ENCODE results near the gene CDH23.
A peak's percentile ranks its signal among the peaks of the same experiment; 100 is the strongest.

Gene CDH23

DNA sequence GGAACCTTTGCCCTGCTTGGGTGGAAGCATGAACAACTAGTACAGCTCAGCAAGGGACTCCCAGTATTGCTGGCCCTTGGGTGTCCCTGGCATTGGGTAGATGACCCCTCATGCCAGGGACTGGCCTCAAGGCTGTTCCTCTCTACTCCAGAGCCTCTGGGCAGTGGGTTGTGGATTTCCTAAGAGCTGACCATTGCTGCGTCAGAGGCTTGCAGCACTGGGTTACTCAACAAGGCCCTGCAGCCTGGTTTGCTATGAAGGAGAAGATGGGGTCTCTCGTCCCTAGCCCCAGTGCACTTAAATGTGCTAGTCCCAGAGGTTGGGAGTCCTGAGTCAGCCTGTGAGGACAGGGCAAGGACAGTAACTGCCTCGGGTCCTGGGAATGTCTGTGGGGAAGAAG lies 374.1 kb downstream of the CDH23 start:
- H3K27me3 ChIP-seq (ENCODE audit: control insufficient read depth, insufficient read depth, low read length), result no peaks in the 10 kb centered on the region
- peaks cover 3% of the 10 kb centered on the region for H3K4me1 ChIP-seq
- H3K27ac ChIP-seq, result peak overlapping the region; percentile 37
- H3K36me3 ChIP-seq (ENCODE audit: control insufficient read depth, insufficient read depth, low read length), result no peaks in the 10 kb centered on the region
- no peak overlapping the region for H3K9ac ChIP-seq
- H3K79me2 ChIP-seq, result peaks cover 3% of the 10 kb centered on the region
- H3K4me2 ChIP-seq (ENCODE audit: low read length), result no peak overlapping the region
- TF ChIP-seq, protein P1, sequence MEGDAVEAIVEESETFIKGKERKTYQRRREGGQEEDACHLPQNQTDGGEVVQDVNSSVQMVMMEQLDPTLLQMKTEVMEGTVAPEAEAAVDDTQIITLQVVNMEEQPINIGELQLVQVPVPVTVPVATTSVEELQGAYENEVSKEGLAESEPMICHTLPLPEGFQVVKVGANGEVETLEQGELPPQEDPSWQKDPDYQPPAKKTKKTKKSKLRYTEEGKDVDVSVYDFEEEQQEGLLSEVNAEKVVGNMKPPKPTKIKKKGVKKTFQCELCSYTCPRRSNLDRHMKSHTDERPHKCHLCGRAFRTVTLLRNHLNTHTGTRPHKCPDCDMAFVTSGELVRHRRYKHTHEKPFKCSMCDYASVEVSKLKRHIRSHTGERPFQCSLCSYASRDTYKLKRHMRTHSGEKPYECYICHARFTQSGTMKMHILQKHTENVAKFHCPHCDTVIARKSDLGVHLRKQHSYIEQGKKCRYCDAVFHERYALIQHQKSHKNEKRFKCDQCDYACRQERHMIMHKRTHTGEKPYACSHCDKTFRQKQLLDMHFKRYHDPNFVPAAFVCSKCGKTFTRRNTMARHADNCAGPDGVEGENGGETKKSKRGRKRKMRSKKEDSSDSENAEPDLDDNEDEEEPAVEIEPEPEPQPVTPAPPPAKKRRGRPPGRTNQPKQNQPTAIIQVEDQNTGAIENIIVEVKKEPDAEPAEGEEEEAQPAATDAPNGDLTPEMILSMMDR (IDR thresholded peaks at IDR 0.05), result no peak
- H3K9me3 ChIP-seq (ENCODE audit: control insufficient read depth, low read length), result no peaks in the 10 kb centered on the region
- no peak overlapping the region for H3K4me3 ChIP-seq (ENCODE audit: low read depth, low read length)
- no peak overlapping the region for H2AFZ ChIP-seq

DNA sequence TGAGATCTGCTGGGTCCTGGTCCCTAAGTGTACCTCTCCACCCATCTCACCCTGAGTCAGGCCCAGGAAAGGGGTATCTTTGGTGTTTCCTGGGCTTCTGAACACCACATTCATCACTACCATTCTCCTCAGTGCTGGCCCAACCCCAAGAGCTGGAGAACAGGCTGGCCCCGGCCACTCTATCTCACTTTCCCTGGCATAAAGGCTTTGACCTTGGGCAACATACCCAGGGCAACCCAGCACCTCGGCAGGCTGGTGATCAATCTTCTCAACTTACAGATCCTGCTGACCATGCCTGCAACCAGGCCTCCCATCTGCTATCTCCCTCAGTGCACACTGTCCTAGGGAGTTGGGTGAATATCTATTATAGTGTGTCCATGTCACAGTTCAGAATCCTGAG lies 374.5 kb downstream of the CDH23 start:
- H3K27ac ChIP-seq, result peak overlapping the region; percentile 37
- H3K9me3 ChIP-seq (ENCODE audit: control insufficient read depth, low read length), result no peaks in the 10 kb centered on the region
- H2AFZ ChIP-seq, result no peak overlapping the region
- H3K36me3 ChIP-seq (ENCODE audit: control insufficient read depth, insufficient read depth, low read length), result no peaks in the 10 kb centered on the region
- no peaks in the 10 kb centered on the region for H3K27me3 ChIP-seq (ENCODE audit: control insufficient read depth, insufficient read depth, low read length)
- H3K4me2 ChIP-seq (ENCODE audit: low read length), result no peak overlapping the region
- peaks cover 3% of the 10 kb centered on the region for H3K4me1 ChIP-seq
- H3K9ac ChIP-seq, result no peak overlapping the region
- TF ChIP-seq, protein P1 (IDR thresholded peaks at IDR 0.05), result no peak
- H3K79me2 ChIP-seq, result peaks cover 3% of the 10 kb centered on the region
- no peak overlapping the region for H3K4me3 ChIP-seq (ENCODE audit: low read depth, low read length)

DNA sequence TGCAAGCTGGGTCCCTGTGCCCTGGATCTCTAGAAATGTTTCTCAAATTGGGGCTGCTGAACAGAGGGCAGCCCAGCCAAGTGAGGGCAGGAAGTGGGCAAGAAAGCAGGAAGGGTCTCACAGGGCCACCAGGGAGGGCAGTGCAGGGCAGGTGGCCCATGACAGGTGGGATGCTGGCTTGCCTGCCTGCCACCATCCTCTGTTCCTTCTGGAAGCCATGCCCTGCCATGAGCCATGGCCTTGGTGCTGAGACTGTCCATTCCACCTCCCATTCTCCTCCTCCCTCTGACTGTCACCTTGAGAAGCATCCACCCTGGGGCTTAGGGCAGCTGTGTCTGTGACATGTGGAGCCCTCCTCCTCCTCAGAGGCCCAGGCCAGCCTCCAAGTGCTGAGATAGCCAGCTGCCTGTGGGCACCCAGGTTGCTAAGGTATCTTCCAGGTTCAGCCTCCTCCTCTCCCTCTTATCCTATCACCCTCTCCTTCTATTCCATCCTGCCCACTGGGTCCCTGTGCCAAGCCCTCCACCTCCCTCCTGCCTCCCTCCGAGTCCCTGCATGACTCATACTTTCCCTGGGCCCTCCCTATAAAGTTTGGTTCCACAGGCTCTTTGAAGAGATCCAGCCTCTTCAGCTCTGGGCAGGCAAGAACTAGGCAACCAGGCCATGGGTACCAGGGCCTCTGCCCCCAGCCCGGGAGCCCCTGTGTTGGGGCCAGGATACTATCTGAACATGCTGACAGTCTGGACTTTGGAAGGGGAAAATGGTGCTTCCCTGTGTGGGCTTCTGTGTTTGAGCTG lies 375.3 kb downstream of the CDH23 start:
- Histone ChIP-seq H3K27me3 (ENCODE audit: control insufficient read depth, insufficient read depth, low read length) (no peaks in the 10 kb centered on the region), H3K27ac (peak overlapping the region; percentile 56), H3K4me2 (ENCODE audit: low read length) (peak overlapping the region; percentile 4), H3K4me3 (ENCODE audit: low read depth, low read length) (peak overlapping the region; percentile 54), H2AFZ (no peak overlapping the region), H3K9ac (no peak overlapping the region), H3K79me2 (peaks cover 3% of the 10 kb centered on the region), H3K9me3 (ENCODE audit: control insufficient read depth, low read length) (no peaks in the 10 kb centered on the region), H3K4me1 (peaks cover 3% of the 10 kb centered on the region), H3K36me3 (ENCODE audit: control insufficient read depth, insufficient read depth, low read length) (no peaks in the 10 kb centered on the region)
- TF ChIP-seq, protein P1 (IDR thresholded peaks at IDR 0.05), result no peak

DNA sequence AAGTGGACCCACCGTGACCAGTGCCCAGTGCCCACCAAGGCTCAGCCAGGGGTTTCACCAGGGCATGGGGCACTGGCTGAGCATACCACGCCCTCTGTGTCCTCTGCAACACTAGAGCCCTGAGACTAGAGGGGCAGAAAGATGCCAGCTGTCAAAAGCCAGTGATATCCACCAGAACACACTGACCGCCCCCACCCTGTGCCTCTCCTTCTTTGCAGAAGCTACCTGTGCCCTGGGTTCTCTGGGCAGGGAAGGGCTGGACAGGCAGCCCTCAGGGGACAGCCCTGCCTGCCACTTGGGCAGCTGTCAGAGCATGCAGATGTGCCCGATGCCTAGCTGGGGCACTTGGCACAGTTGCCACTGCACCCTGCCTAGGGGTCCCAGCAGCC lies 376.1 kb downstream of the CDH23 start:
- Histone ChIP-seq H3K27ac (peak overlapping the region; percentile 56), H3K36me3 (ENCODE audit: control insufficient read depth, insufficient read depth, low read length) (no peaks in the 10 kb centered on the region), H3K27me3 (ENCODE audit: control insufficient read depth, insufficient read depth, low read length) (no peaks in the 10 kb centered on the region), H3K9ac (no peak overlapping the region), H3K4me1 (peaks cover 3% of the 10 kb centered on the region), H3K9me3 (ENCODE audit: control insufficient read depth, low read length) (no peaks in the 10 kb centered on the region), H3K4me3 (ENCODE audit: low read depth, low read length) (peak overlapping the region; percentile 54), H2AFZ (no peak overlapping the region), H3K4me2 (ENCODE audit: low read length) (peak overlapping the region; percentile 73), H3K79me2 (peaks cover 3% of the 10 kb centered on the region)
- TF ChIP-seq, protein P1 (IDR thresholded peaks at IDR 0.05), result no peak
